GM18508 (cell line): ENCODE measurements around the gene RFX6.

Experiments
- ATAC-seq: cut with Tn5 transposase; IDR thresholded peaks from one replicate; pipeline ENCODE4 v1.9.1; 2021; ENCODE audit warnings: moderate number of reproducible peaks; ENCODE audit not compliant: insufficient read depth, unreplicated experiment

RFX6 gene

DNA sequence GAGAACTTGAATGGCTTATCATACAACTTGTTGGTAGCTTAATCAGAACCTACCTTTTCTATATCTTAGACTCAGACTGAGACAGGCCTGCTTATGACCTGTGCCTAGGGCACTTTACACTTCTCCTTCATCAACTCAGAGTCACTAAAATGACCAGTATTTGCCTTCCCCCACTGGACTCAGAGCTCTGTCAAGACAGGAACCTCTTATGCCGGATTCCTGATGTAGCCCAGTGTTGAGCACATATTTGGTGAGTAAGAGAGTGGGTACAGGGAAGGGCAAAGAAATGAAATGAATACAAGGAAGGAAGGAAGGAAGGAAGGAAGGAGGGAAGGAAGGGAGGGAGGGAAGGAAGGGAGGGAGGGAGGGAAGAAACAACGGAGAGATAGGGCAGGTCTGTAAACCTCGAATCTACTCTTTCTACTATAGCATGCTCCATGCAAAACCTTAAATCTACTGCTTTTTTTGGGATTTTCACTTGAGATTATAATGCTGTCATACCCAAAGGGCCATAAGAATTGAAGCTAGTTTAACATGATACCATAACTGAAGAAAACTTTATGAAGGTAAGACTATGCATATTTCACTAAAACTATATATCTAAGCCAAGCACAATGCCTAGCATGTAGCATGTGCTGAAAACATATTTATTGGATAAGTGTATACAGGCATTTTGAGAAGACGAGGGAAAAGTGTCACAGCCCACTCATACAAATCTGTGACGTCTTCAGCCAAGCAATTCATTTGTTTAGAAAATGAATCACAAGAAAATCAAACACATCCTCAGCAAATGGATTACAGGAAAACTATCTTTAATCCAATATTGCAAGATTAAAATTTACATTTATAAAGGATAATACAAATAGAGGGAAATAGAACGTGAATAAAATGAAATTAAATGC lies 89.9 kb downstream of the RFX6 start:
- ATAC-seq: no peak

DNA sequence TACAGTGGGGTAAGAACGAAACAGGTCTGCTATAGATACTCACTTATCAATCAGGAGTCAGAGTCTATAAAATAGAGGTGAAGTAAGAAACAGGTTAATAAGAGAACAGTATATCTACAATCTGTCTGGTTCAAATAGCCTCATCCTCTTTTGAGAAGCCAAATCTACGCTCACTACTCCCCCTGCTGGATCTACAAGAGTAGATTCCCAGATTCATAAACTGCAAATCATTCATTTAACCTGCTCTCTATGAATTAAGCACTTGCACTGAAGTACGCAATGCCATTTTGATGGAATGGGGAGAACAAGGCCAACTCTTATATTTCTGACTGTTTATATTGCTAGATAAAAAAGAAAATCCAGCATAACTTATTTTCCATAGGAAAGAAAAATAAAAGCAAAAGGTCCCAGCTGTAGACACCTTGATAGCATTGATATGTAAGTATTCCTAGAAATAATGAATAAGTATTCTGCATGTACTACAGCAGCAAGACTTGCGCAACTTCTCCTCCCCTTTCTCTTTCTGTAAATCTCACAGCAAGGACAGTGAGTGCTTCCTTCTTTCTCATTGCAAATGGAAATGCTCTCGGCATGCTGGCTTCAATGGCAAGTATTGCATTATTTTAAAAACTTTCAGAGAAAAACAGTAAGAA lies 92.3 kb downstream of the RFX6 start:
- ATAC-seq: peak; percentile 82

DNA sequence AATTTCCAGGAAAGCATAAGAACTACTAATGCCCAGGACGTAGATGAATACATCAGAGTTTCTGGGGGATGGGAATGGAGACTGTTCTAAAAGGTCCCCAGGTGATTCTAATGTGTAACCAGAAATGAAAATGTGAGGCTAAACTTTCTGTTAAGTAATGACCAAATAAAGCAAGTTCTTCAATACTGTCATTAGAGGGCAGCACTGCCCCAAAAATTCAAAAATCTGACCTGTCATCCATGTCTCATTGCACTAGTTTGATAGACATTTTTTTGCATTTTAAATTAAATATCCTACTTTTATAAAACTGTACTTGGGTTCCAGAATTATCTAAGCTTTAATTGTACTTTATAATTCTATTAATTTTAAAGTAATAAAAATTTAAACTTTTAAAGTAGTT lies 94.9 kb downstream of the RFX6 start:
- ATAC-seq: peak; percentile 73

DNA sequence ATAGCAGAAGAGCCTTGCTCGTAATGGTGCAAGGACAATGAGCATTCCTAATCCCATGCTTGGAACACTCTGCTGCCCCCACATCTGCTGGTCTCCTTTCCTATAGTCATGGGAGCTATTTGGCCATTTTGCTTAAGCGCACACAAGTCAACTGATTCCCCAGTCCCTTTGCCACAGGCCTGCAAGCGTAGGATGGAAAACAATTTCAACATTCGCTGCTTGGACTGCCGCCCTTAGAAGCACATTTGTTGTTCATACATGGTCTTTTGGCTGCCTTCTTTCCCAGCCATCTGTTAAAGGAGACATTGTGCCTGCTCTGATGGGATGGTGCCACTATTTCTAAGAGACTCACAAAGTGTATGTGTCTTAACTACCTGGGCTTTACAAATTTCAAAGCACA lies 96.9 kb downstream of the RFX6 start:
- ATAC-seq: no peak

DNA sequence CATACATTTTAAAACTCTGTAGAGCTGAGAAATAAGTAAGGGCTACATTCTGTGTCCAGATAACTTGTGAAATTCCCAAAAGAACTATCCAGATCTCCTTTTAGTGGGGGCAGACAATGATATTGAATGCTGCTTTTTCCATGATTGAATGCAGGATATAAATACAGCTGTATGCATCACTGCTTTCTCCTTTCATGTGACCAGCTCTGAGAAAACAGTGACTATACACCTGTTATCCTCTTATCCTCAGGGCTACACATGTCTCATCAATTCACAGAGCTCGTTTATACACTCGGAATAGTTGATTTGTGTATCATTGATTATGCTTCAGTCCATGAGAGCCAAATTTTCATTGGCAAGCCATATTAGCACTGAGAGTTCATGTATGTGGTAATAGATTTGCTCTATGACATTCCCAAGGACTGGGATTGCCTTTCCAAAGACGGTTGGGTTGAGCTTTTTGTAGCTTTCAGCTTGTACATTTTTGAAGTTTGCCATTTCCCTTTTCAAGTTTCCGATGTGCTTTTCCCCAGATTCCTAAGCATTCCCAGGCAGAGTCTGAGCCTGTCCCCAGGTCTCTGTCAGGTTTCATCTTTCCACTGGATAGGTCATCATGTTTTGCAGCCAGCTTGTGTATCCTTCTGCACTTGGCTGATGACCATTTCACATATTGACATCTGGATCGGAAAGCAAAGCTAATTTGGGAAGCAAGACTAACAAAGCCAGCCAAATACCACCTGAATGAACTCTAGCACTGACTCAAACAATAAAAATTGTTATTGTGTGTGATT lies 97.7 kb downstream of the RFX6 start:
- ATAC-seq: no peak

DNA sequence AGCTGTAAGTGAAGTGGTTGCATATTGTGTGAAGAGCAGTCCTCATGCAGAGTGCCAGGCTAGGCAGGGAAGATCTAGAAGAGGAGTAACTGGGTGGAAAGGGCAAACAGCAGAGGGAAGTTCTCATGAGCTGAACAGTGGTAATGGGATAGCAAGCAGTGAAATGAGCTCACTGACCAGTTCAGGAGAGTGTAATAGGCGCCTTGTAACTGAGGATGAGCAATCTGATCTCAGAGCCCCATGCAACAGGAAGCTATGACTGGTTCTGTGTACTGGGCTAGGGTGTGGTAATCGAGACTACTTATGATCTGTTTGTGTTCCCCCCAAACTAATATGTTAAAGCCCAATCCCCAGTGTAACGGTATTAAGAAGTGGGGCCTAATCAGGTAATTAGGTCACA lies 98.6 kb downstream of the RFX6 start:
- ATAC-seq: no peak

DNA sequence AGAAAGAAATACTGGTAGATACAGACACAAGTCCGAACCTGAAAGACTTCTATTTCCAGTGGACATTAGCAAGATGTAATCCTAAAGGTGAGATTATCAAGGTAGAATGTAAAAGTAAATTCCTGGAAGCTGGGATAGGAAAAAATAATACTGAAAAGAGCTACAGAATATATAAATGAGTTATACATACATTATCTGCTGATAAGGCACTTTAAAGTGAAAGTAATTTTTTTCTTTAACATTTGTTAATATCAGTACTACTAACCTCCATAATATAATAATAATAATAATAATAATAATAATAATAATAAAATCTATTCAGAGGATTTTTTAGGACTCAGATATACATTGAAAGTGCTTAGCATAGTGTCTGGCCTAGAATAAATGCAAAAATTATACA lies 102.5 kb downstream of the RFX6 start:
- no peak for ATAC-seq
